ENCODE measurements around the gene KDM3B. TPM values are rescaled to one million over a fixed set of nuclear protein-coding genes. Genes with fewer than 3 reads are reported as not detected.

Gene KDM3B
- polyA plus RNA-seq, 1 of the 3 experiments (the other 2 are of a cell fraction), result 22.4 TPM

DNA sequence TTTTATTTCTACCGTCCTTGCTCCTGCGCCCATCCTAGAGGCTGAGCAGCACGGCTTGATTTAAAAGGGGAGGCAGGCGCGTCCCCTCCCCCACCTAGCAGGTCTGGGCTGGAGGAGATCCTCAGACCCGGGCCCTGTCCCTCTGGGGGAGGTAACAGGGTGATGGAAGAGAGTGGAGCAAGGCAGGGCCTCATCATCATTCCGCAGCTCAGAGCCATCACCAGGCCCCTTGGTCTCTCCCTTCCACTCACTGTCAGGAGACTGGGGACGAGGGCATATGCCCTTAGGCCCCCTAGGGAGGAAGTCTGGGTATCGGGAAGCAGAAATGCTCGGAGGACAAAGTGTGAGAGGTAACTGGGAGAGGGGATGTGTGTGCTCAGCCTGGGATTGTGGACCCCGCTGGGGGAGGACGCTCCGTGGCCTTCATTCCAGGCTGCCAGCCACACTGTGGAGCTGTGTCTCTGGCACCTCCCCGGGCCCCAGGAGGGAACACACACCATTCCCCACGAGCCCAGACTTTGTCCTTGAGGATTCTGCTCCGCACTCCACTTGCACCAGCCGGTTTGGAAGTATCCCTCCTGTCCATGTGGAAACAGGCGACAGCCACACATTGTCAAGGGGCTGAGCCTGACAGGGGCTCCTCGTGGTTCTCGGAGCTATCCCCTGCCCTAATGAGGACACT is 87.1 kb downstream of the KDM3B start (continued):
- no peak for TF ChIP-seq FOSL2 (IDR thresholded peaks at IDR 0.05; ENCODE audit: borderline replicate concordance, low read depth)
- TF ChIP-seq YY1 (IDR thresholded peaks at IDR 0.05; ENCODE audit: low read depth), result no peak
- no peak for TF ChIP-seq GATA2 (CRISPR knock-in tag; IDR thresholded peaks at IDR 0.05)

DNA sequence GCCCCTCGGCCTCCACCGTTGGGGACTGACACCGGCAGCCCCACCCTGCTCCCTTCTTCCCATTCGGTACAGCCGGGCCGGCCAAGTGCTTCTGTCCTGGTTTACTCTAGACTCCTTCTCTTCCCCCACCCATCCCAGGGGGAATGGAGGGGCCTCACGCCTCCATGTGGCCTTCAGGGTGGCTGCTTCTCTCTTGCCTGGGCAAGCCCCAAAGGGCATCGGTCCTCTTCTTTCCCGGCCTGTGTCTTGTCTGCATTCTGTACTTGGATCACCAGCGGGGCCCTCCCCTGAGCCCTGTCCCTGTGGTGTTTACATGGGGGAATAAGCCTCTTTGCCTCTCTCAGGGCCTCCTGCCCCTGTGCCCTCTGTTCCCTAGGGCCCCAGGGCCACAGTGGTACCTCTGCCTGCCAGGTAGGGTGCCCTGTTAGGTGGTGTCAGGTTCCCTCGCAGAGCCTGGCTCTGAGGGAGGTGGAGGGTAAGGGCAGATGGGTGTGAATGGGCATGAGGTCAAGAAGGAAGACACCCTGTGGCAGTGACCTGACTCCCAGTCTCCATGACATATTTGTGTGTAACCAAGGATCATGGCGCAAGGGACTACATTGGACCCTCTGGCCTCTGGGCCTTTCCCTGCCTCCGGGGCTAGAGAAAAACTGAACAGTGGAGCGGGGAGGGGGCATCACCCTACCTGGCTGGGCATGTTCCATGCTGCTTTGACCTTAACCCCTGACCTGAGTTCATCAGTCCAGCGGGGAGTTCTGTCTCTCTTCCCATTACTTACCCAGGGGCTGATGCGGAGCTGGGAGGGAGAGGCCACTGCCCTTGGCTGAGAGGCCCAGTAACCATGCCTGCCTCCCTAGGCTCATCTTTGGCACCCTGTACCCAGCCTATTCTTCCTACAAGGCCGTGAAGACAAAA is 87.9 kb downstream of the KDM3B start:
- H3K9ac ChIP-seq, result peak overlapping the region; percentile 77; the same call in 1 of the 2 replicates
- no peaks in the 10 kb centered on the region for H4K20me1 ChIP-seq (ENCODE audit: insufficient read depth)
- H3K4me2 ChIP-seq, result peak overlapping the region; percentile 98
- peak overlapping the region; percentile 65 to 84 for H3K4me3 ChIP-seq (ENCODE audit: low read depth in 2 of 2, low read length in 1 of 2)
- DNase-seq, result peak; percentile 56
- 84% methylated on average over 17 of the region's 17 CpGs for WGBS (ENCODE audit: low lambda C conversion rate)
- TF ChIP-seq TEAD4 (IDR thresholded peaks at IDR 0.05; ENCODE audit: borderline replicate concordance, insufficient read depth) (no peak), SIN3A (IDR thresholded peaks at IDR 0.05; ENCODE audit: borderline replicate concordance, low read depth, low read length) (no peak), ELF1 (IDR thresholded peaks at IDR 0.05) (no peak)
- H3F3A ChIP-seq (replicated peaks; ENCODE audit: insufficient read depth), result peaks cover 22% of the 10 kb centered on the region
- CTCF ChIA-PET, result interaction anchor here (1.1 to 4.4 kb wide), 6 partner anchors 9 to 260 kb away, joined by 4 to 36 read pairs (median 10); partner anchors contain the start of gene KDM3B
- H3K9me3 ChIP-seq, result no peaks in the 10 kb centered on the region
- H3K4me1 ChIP-seq (ENCODE audit: control insufficient read depth in 1 of 2, insufficient read depth in 2 of 2, low read depth in 1 of 2, low read length in 1 of 2), result peaks cover 0 to 21% of the 10 kb centered on the region in 2 experiments; a peak in 1 of 4 replicates
- H2AFZ ChIP-seq (ENCODE audit: low read depth), result peak overlapping the region; percentile 91; the same call in 1 of the 2 replicates
- H3K36me3 ChIP-seq (replicated peaks in 1 of 2; ENCODE audit: control insufficient read depth in 1 of 2, insufficient read depth in 2 of 2, low read length in 1 of 2), result peaks cover 9 to 13% of the 10 kb centered on the region in 2 experiments
- peak overlapping the region in 1 of 2 experiments; percentile 84; a peak in 1 of 4 replicates for H3K27ac ChIP-seq (ENCODE audit: low read depth in 2 of 2, low read length in 1 of 2)
- H3K27me3 ChIP-seq (ENCODE audit: insufficient read depth), result no peaks in the 10 kb centered on the region
- H3K79me2 ChIP-seq (ENCODE audit: insufficient read depth), result no peaks in the 10 kb centered on the region; the same call in 1 of the 2 replicates
- POLR2A ChIA-PET, result interaction anchor here (1.3 kb wide), 1 partner anchor 87 kb away, joined by 3 read pairs; no protein-coding TSS in a partner anchor
- no peaks in the 10 kb centered on the region for H3K9me2 ChIP-seq

DNA sequence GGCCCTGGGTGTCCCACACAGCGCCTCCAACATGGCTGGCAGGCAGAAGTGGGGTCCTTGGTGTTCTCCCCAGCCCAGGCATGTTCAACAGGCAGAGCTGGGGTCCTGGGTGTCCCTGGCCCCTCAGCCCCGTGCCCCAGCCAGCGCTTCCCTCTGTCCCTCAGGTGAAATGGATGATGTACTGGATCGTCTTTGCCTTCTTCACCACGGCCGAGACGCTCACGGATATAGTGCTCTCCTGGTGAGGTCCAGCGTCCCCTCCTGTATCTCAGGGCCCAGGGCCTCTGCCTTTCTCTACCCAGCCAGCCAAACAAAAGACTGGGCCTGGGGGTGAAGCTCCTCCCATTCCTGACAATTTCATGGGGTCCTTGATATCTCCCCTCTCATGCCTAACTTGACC is 88.7 kb downstream of the KDM3B start:
- Histone ChIP-seq H3K27ac (ENCODE audit: low read depth in 2 of 2, low read length in 1 of 2) (no peak overlapping the region), H4K20me1 (ENCODE audit: insufficient read depth) (no peaks in the 10 kb centered on the region), H2AFZ (ENCODE audit: low read depth) (no peak overlapping the region), H3F3A (replicated peaks; ENCODE audit: insufficient read depth) (peaks cover 14% of the 10 kb centered on the region), H3K79me2 (ENCODE audit: insufficient read depth) (no peaks in the 10 kb centered on the region; the same call in 1 of the 2 replicates), H3K9me3 (no peaks in the 10 kb centered on the region), H3K9me2 (no peaks in the 10 kb centered on the region), H3K4me3 (ENCODE audit: low read depth in 2 of 2, low read length in 1 of 2) (no peak overlapping the region), H3K27me3 (ENCODE audit: insufficient read depth) (no peaks in the 10 kb centered on the region), H3K36me3 (replicated peaks in 1 of 2; ENCODE audit: control insufficient read depth in 1 of 2, insufficient read depth in 2 of 2, low read length in 1 of 2) (peaks cover 3 to 5% of the 10 kb centered on the region in 2 experiments), H3K4me2 (no peak overlapping the region), H3K4me1 (ENCODE audit: control insufficient read depth in 1 of 2, insufficient read depth in 2 of 2, low read depth in 1 of 2, low read length in 1 of 2) (peaks cover 0 to 21% of the 10 kb centered on the region in 2 experiments; a peak in 1 of 4 replicates), H3K9ac (no peak overlapping the region)
- no peak for DNase-seq
- TF ChIP-seq, protein P1, sequence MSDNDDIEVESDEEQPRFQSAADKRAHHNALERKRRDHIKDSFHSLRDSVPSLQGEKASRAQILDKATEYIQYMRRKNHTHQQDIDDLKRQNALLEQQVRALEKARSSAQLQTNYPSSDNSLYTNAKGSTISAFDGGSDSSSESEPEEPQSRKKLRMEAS (IDR thresholded peaks at IDR 0.05; ENCODE audit: low read depth), result no peak
- TF ChIP-seq RXRA (IDR thresholded peaks at IDR 0.05; ENCODE audit: borderline replicate concordance, low read depth), result no peak
- no peak for TF ChIP-seq NRF1 (IDR thresholded peaks at IDR 0.05; ENCODE audit: low read depth, low read length)
- no peak for TF ChIP-seq RFX5 (IDR thresholded peaks at IDR 0.05; ENCODE audit: low read length)
- TF ChIP-seq, protein P2, sequence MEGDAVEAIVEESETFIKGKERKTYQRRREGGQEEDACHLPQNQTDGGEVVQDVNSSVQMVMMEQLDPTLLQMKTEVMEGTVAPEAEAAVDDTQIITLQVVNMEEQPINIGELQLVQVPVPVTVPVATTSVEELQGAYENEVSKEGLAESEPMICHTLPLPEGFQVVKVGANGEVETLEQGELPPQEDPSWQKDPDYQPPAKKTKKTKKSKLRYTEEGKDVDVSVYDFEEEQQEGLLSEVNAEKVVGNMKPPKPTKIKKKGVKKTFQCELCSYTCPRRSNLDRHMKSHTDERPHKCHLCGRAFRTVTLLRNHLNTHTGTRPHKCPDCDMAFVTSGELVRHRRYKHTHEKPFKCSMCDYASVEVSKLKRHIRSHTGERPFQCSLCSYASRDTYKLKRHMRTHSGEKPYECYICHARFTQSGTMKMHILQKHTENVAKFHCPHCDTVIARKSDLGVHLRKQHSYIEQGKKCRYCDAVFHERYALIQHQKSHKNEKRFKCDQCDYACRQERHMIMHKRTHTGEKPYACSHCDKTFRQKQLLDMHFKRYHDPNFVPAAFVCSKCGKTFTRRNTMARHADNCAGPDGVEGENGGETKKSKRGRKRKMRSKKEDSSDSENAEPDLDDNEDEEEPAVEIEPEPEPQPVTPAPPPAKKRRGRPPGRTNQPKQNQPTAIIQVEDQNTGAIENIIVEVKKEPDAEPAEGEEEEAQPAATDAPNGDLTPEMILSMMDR (IDR thresholded peaks at IDR 0.05), result no peak
- no peak for TF ChIP-seq GABPA (IDR thresholded peaks at IDR 0.05; ENCODE audit: low read depth)
- no peak for TF ChIP-seq CHD2 (IDR thresholded peaks at IDR 0.05; ENCODE audit: low read length, partially characterized antibody)
- no peak for TF ChIP-seq MEF2A (IDR thresholded peaks at IDR 0.05; ENCODE audit: borderline replicate concordance, low read depth)
- no peak for TF ChIP-seq SIN3A (IDR thresholded peaks at IDR 0.05; ENCODE audit: borderline replicate concordance, low read depth, low read length)
- POLR2A ChIA-PET, result no interaction called here
- 81% methylated on average over 4 of the region's 9 CpGs for WGBS (ENCODE audit: low lambda C conversion rate)
- CTCF ChIA-PET, result interaction anchor here (0.6 kb wide), 1 partner anchor 261 kb away, joined by 3 read pairs; no protein-coding TSS in a partner anchor

Data from SK-N-SH (cell line).